Amniotic stem cell (primary cell): ENCODE data around the gene MRPL44.
"Not testable (repeated sequence)": the region's sequence is repeated elsewhere in the genome, so short reads cannot be mapped to it uniquely, and the experiment has no call there.

Source experiments
- DNase-seq: peaks from one replicate; lab custom pipeline; 2025; lab: John Stamatoyannopoulos, UW

MRPL44 gene

DNA sequence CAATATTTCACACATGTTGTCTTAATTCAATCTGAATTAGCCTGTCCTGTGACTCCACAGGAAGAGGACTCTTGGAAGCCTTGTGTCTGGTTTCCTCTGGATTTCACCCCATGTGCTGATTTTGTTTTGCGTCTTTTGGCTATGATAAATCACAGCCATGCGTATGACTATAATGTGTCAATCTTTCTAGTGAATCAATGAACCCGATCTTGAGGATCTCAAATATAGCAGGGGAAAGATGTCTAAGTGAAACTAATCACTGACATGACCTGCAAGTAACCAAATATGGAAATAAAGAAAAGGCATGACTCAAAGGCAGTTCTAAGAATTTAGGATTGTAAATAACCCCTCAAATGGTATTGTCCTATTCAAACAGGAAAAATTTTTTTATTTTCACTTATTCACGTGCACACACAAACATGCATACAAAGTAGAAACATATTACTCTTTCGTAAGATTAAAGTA lies 20.4 kb upstream of the MRPL44 start:
- DNase-seq = no peak

GRCh38 chr2:223937535-223937934 lies 19.7 kb upstream of the MRPL44 start:
- DNase-seq = no peak

DNA sequence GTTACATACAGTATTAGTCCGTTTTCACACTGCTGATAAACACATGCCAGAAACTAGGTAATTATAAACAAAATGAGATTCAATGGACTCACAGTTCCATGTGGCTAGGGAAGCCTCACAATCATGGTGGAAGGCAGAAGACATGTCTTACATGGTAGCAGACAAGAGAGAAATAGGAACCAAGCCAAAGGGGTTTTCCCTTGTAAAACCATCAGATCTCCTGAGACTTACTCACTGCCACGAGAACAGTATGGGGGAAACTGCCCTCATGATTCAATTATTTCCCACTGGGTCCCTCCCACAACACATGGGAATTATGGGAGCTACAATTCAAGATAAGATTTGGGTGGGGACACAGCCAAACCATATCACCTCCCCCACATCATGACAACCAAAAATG lies 17.8 kb upstream of the MRPL44 start:
- not testable (repeated sequence) for DNase-seq

DNA sequence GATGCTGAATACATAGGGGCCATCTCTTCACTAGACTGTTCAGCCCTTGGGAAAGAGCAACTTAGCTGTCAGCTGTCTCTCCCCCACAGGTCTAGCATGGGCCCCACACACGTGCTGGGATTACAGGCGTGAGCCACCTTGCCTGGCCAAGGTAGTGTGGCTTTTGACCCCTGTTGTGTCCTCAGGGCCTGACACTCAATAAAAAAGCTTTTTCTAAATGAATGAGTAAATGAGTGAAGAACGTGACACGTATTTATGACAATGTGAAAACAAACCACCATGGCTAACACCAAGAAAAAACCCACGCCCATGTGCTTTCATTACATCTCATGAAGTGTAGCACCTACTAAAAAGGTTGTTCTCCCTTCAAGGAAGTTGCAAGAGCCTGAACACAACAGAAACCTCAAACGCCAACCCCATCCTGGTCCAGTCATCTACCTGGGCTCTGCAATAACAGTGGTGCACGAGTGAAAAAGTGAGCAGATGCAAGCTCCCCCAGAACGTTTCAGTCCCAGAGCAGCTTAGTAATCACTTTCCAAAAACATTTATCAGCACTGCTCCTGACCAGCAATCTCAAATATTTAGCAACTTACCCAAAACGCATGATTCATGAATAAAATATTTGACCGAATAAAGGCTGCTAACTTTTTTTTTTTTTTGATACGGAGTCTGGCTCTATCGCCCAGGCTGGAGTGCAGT lies 15.5 kb upstream of the MRPL44 start:
- DNase-seq = peak; percentile 55

GRCh38 chr2:223943135-223943534 lies 14.1 kb upstream of the MRPL44 start:
- no peak for DNase-seq

GRCh38 chr2:223943561-223944008 lies 13.7 kb upstream of the MRPL44 start:
- DNase-seq = peak; percentile 8

DNA sequence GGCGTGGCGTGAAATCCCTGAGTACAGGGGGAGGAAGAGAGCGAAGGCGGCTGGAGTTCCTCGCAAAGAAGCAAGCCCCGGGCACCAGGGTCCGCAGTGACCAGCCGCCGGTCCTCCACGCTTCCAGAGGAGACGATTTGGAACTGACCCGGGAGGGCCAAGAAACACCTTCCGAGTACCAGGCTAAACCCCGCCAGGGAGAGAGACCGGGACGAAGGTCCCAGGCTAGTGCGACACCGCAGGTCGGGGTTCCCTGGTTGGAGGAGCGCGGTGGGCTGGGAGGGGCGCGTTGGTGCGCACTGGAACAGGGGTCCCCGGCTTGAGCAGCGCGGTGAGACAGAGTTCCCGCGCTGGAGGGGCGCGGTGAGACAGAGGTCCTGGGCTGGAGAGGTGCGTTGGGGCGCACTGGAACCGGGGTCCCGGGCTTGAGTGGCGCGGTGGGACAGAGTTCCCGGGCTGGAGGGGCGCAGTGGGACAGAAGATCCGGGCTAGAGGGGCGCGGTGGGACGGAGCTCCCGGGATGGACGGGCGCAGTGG lies 13.0 kb upstream of the MRPL44 start:
- no peak for DNase-seq

GRCh38 chr2:223944703-223945531 lies 12.3 kb upstream of the MRPL44 start, which contains the start of gene WDFY1:
Gene WDFY1, minus strand, starts transcription at chr2:223945335. Its CDS starts 51 bp downstream, at chr2:223945284.
- peak; percentile 85 for DNase-seq

DNA sequence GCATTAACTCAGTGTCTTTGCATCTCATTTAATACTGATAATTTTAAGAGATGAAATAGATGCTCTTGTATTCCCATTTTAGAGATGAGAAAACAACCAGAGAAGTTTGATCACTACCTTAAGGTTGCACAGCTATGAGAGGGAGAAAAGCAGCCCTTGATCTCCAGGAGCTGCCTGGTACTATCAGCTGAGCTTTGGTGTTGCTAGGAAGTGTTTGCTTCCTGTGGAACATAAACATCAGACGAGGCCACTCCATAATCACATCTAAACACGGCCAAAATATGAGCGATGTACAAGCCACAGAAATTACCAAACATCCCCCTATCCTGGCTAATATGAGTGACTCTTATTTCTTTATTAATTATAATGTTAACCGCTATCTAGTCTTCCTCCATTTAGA lies 11.5 kb upstream of the MRPL44 start:
- DNase-seq = no peak

- no peak for DNase-seq
These were observed 9.5 kb upstream of the MRPL44 start for GRCh38 chr2:223947711-223948205.

- DNase-seq = no peak
These were observed 7.9 kb upstream of the MRPL44 start for GRCh38 chr2:223949241-223949840.

DNA sequence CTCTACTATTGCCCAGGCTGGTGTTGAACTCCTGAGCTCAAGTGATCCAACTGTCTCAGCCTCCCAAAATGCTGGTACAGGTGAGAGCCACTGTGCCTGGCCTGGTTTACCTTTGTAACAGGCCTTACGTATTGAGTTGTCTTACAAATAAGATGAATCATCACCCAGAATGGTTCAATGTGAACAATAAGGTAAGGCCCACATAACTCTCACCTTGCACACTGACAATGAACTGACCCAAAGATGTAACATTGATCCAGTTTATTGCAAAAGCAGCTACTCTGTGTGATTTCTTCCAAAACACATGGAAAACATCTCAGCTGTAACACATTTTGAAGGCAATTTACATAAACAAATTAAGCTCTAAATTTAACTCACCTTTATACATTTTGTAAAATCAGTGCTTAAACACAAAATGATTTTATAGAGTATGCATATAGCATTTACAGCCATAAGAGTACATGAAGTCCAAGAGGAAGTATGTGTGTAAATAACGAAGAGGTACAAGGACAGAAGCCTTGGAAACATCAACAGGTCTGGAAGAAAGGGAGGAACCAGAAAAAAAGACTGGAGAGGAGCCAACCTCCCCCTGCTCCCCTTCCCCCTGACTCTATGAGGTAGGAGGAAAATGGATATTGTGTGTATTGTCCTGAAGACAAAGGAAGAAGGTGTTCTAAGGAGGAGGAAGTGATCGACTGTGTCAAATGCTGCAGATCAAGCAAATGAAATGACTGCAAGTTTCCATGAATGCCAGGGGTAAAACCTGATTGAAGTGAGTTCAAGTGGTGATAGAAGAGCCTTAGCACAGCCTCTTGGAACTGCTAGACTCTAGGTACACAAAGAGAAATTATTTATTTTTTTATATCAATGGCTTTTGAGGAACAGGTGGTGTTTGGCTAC lies 6.6 kb upstream of the MRPL44 start:
- DNase-seq = no peak

- DNase-seq = no peak
These were observed 4.8 kb upstream of the MRPL44 start for GRCh38 chr2:223952280-223952968.

GRCh38 chr2:223954401-223954800 lies 2.9 kb upstream of the MRPL44 start:
- no peak for DNase-seq

- DNase-seq = no peak
These were observed 963 bp upstream of the MRPL44 start for GRCh38 chr2:223956300-223956699.

- DNase-seq = no peak
These were observed 2.4 kb downstream of the MRPL44 start for GRCh38 chr2:223959688-223960087.

- no peak for DNase-seq
These were observed 10.7 kb downstream of the MRPL44 start for GRCh38 chr2:223967981-223968380.

GRCh38 chr2:223969315-223969714 lies 12.1 kb downstream of the MRPL44 start:
- no peak for DNase-seq

- no peak for DNase-seq
These were observed 12.6 kb downstream of the MRPL44 start for GRCh38 chr2:223969856-223970255.

- peak; percentile 6 for DNase-seq
These were observed 13.3 kb downstream of the MRPL44 start for GRCh38 chr2:223970343-223971128.
